Panc1 (cell line): ENCODE data around the gene PRRX2. TPM values are rescaled to one million over a fixed set of nuclear protein-coding genes. Genes with fewer than 3 reads are reported as not detected.

Experiments
- ATAC-seq: fragments of 200-7000 bp; cut with Tn5 transposase; 2 replicates; pipeline ENCODE4 v1.9.1; 2020; ENCODE audit warnings: mild to moderate bottlenecking, moderate library complexity
- BruUV-seq: library from RNA; stranded (reverse); fragments of 400-500 nt; replicated peaks from 2 replicates; lab custom pipeline; 2021; lab: Mats Ljungman, UMichigan
- CTCF ChIA-PET: fragments of 300-600 bp; sonication (Branson Sonifier 250); formaldehyde crosslinking; loops from one replicate; lab custom pipeline; 2022; ENCODE audit warnings: antibody characterized with exemption; lab: Charles Lee
- POLR2A ChIA-PET: fragments of 300-600 bp; sonication (Branson Sonifier 250); formaldehyde crosslinking; loops from one replicate; lab custom pipeline; 2022; ENCODE audit warnings: antibody characterized with exemption; lab: Charles Lee
- DNase-seq: peaks from one replicate; pipeline ENCODE4 v3.0.0-alpha.2; 2010; ENCODE audit warnings: low read depth, low spot score
- H3K27ac ChIP-seq: 2 replicates; pipeline ENCODE4 v1.5.1; 2011; ENCODE audit warnings: mild to moderate bottlenecking, low read length, inconsistent platforms
- H3K27me3 ChIP-seq: fragments of 200-500 bp; sonication (Bioruptor generic); 2 replicates; pipeline ENCODE4 v1.6.0; 2014; ENCODE audit warnings: low read length, inconsistent platforms; ENCODE audit not compliant: control insufficient read depth, insufficient read depth
- H3K36me3 ChIP-seq: fragments of 200-500 bp; sonication (Bioruptor generic); 2 replicates; pipeline ENCODE4 v1.5.1; 2014; ENCODE audit warnings: inconsistent platforms, mild to moderate bottlenecking, low read length, moderate library complexity; ENCODE audit not compliant: control insufficient read depth, insufficient read depth
- H3K4me1 ChIP-seq: 2 replicates; pipeline ENCODE4 v1.5.1; 2011; ENCODE audit warnings: inconsistent platforms, mild to moderate bottlenecking, low read length, moderate library complexity; ENCODE audit not compliant: control insufficient read depth, insufficient read depth
- H3K4me3 ChIP-seq, 2 experiments: 2 replicates each; pipeline ENCODE4 v1.5.1; 2011 to 2012; ENCODE audit warnings: low read depth in 2 of 2, low read length in 2 of 2, mild to moderate bottlenecking in 2 of 2, inconsistent platforms in 1 of 2, moderate library complexity in 1 of 2
- H3K9me3 ChIP-seq: fragments of 200-500 bp; sonication (Bioruptor generic); 2 replicates; pipeline ENCODE4 v1.5.1; 2014; ENCODE audit warnings: low read depth, mild to moderate bottlenecking, inconsistent platforms, low read length, moderate library complexity; ENCODE audit not compliant: control insufficient read depth, insufficient read depth
- CTCF ChIP-seq: fragments of 450-650 bp; IDR thresholded peaks from 2 replicates; pipeline ENCODE4 v1.5.1; 2017; ENCODE audit warnings: mild to moderate bottlenecking
- POLR2AphosphoS5 ChIP-seq: IDR thresholded peaks from 2 replicates; pipeline ENCODE4 v1.6.1; 2012; ENCODE audit warnings: mild to moderate bottlenecking, low read depth, low read length, moderate library complexity
- SIN3A ChIP-seq: IDR thresholded peaks from 2 replicates; pipeline ENCODE4 v1.6.1; 2012; ENCODE audit warnings: low read depth, mild to moderate bottlenecking, low read length, moderate library complexity, borderline replicate concordance; ENCODE audit not compliant: insufficient read depth
- TCF7L2 ChIP-seq: IDR thresholded peaks from 2 replicates; pipeline ENCODE4 v1.6.1; 2011; ENCODE audit warnings: mild to moderate bottlenecking, low read depth, low read length, inconsistent platforms
- in situ Hi-C: cut with HindIII; loops from 2 replicates; pipeline ENCODE4 v1.10.0; 2016; ENCODE audit warnings: low sequenced_read_pairs, low pct_unique_long_range_greater_than_20kb
- intact Hi-C: fragments of 100-400 bp; cut with micrococcal nuclease; formaldehyde crosslinking; loops from one replicate; pipeline ENCODE4 v1.10.0; 2022; ENCODE audit not compliant: unreplicated experiment
- total RNA-seq: library from RNA; stranded (reverse); gene quantifications from one replicate; pipeline ENCODE4 v1.2.1, GENCODE V29; 2021; ENCODE audit not compliant: unreplicated experiment
- TF ChIP-seq, protein P1 (sequence below), 2 experiments: IDR thresholded peaks; 2 replicates each; pipeline ENCODE4 v1.6.1; 2011 to 2012; ENCODE audit warnings: low read depth in 2 of 2, control low read depth in 1 of 2, low read length in 1 of 2, mild to moderate bottlenecking in 1 of 2, moderate library complexity in 1 of 2; ENCODE audit not compliant: insufficient read depth in 1 of 2

The PRRX2 gene
- total RNA-seq, 1 experiment from 2014 or later = 6.3 TPM

DNA sequence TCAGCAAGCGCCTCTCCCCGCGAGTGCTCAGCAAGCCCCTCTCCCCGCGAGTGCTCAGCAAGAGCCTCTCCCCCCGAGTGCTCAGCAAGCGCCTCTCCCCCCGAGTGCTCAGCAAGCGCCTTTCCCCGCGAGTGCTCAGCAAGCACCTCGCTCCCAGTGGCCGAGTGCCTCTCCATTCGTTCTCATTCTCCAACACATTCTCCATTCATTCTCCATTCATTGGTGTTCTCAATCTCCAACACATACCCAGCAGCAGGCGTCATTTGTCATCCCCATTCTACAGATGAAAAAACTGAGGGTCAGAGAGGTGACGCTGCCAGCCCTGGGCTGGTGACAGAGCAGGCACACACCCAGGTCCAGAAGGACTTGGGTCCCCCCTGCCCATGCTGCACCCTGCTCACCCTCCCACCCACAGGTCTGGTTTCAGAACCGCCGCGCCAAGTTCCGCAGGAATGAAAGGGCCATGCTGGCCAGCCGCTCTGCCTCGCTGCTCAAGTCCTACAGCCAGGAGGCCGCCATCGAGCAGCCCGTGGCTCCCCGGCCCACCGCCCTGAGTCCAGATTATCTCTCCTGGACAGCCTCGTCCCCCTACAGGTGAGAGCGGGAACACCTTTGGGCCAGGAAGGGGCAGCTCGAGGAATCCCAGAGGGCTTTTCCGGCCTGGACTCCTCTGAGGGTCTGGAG, 54.9 kb downstream of the PRRX2 start:
- intact Hi-C loops = no loop called here
- ChIA-PET CTCF (no interaction called here), POLR2A (no interaction called here)
- H3K4me3 ChIP-seq = no peak overlapping the region
- TF ChIP-seq CTCF = peak; percentile 58; the same call in 1 of the 2 replicates
- TF ChIP-seq, protein P1, sequence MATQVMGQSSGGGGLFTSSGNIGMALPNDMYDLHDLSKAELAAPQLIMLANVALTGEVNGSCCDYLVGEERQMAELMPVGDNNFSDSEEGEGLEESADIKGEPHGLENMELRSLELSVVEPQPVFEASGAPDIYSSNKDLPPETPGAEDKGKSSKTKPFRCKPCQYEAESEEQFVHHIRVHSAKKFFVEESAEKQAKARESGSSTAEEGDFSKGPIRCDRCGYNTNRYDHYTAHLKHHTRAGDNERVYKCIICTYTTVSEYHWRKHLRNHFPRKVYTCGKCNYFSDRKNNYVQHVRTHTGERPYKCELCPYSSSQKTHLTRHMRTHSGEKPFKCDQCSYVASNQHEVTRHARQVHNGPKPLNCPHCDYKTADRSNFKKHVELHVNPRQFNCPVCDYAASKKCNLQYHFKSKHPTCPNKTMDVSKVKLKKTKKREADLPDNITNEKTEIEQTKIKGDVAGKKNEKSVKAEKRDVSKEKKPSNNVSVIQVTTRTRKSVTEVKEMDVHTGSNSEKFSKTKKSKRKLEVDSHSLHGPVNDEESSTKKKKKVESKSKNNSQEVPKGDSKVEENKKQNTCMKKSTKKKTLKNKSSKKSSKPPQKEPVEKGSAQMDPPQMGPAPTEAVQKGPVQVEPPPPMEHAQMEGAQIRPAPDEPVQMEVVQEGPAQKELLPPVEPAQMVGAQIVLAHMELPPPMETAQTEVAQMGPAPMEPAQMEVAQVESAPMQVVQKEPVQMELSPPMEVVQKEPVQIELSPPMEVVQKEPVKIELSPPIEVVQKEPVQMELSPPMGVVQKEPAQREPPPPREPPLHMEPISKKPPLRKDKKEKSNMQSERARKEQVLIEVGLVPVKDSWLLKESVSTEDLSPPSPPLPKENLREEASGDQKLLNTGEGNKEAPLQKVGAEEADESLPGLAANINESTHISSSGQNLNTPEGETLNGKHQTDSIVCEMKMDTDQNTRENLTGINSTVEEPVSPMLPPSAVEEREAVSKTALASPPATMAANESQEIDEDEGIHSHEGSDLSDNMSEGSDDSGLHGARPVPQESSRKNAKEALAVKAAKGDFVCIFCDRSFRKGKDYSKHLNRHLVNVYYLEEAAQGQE (IDR thresholded peaks at IDR 0.05; ENCODE audit: insufficient read depth in 1 of 2, low read depth in 2 of 2, low read length in 1 of 2) = no peak
- no peaks in the 10 kb centered on the region for H3K36me3 ChIP-seq
- no peaks in the 10 kb centered on the region for H3K9me3 ChIP-seq
- DNase-seq = no peak
- no peaks in the 10 kb centered on the region for H3K27me3 ChIP-seq
- no TSS peak for BruUV-seq
- ATAC-seq = no peak
- in situ Hi-C loops = no loop called here
- no peaks in the 10 kb centered on the region for H3K4me1 ChIP-seq
- H3K27ac ChIP-seq = no peak overlapping the region

DNA sequence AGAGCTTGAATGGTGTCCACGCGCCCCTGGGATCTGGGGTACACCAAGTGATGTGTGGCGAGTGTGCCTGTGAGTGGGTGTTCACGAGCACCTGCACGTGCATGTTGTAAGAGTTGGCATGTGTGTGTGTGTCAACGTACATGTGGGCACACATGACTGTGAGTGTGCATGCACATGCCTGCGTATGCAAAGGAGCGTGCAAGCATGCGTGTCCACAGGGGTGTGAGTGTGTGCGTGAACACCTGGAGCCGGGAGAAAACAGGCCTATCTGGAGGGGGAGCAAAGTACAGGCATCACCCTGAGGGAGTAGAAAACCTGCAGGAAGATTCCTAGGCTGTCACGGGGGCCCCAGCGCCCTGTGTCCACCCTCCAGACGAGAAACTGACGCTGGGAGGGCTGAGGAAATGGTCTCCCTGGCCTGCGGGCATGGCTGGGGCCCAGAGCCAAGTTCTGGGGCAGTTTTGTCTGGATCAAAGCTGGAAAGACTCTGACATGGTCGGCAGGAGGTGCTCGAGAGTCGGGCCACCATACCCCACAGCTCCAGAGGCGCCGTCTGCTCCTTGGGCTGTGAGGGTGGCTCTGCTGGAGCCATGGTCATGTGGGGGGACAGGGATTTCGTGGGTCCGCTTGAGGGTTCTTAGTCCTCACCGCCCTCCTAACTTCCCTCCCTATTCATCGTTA, 55.6 kb downstream of the PRRX2 start:
- in situ Hi-C loops = no loop called here
- H3K36me3 ChIP-seq = no peaks in the 10 kb centered on the region
- ATAC-seq = no peak
- H3K9me3 ChIP-seq = no peaks in the 10 kb centered on the region
- TF ChIP-seq CTCF (peak; percentile 27; the same call in 1 of the 2 replicates), SIN3A (no peak), POLR2AphosphoS5 (no peak), TCF7L2 (no peak)
- TF ChIP-seq, protein P1 (IDR thresholded peaks at IDR 0.05; ENCODE audit: insufficient read depth in 1 of 2, low read depth in 2 of 2, low read length in 1 of 2) = no peak
- no peaks in the 10 kb centered on the region for H3K27me3 ChIP-seq
- no peaks in the 10 kb centered on the region for H3K4me1 ChIP-seq
- no TSS peak for BruUV-seq
- intact Hi-C loops = no loop called here
- H3K4me3 ChIP-seq = no peak overlapping the region
- H3K27ac ChIP-seq = no peak overlapping the region
- no peak for DNase-seq
- CTCF ChIA-PET = interaction anchor here (0.6 kb wide), 1 partner anchor 43 kb away, joined by 6 read pairs; no protein-coding TSS in a partner anchor
- POLR2A ChIA-PET = no interaction called here
